A673 (cell line): ENCODE results near the gene MN1. TPM values are rescaled to one million over a fixed set of nuclear protein-coding genes. Genes with fewer than 3 reads are reported as not detected.

Source experiments
- BruUV-seq: library from RNA; stranded (reverse); fragments of 400-500 nt; replicated peaks from 2 replicates; lab custom pipeline; 2021; lab: Mats Ljungman, UMichigan
- CTCF ChIA-PET: fragments of 300-600 bp; sonication (Branson Sonifier 250); formaldehyde crosslinking; loops from one replicate; lab custom pipeline; 2022; ENCODE audit warnings: antibody characterized with exemption; lab: Charles Lee
- POLR2A ChIA-PET: fragments of 300-600 bp; sonication (Branson Sonifier 250); formaldehyde crosslinking; loops from one replicate; lab custom pipeline; 2022; ENCODE audit warnings: antibody characterized with exemption; ENCODE audit not compliant: low non-redundant PET; lab: Charles Lee
- DNase-seq: peaks from one replicate; pipeline ENCODE4 v3.0.0-alpha.2; 2015; ENCODE audit warnings: low spot score
- H3K27ac ChIP-seq: fragments of 200-600 bp; sonication (generic); 2 replicates; pipeline ENCODE4 v1.5.1; 2016; ENCODE audit warnings: mixed run types, low read depth, mild to moderate bottlenecking, mixed read lengths, antibody characterized with exemption, low read length; ENCODE audit not compliant: poor library complexity, severe bottlenecking
- H3K27me3 ChIP-seq: fragments of 200-600 bp; sonication (generic); replicated peaks from 2 replicates; pipeline ENCODE4 v1.6.1; 2017; ENCODE audit warnings: mixed run types, low read depth, mild to moderate bottlenecking, mixed read lengths, antibody characterized with exemption, low read length; ENCODE audit not compliant: insufficient read depth, poor library complexity
- H3K36me3 ChIP-seq: fragments of 200-600 bp; sonication (generic); 2 replicates; pipeline ENCODE4 v1.6.1; 2016; ENCODE audit warnings: mixed run types, mild to moderate bottlenecking, mixed read lengths, antibody characterized with exemption, low read length; ENCODE audit not compliant: insufficient read depth, poor library complexity, severe bottlenecking
- H3K4me1 ChIP-seq: fragments of 200-600 bp; sonication (generic); 2 replicates; pipeline ENCODE4 v1.6.1; 2017; ENCODE audit warnings: mixed run types, mild to moderate bottlenecking, mixed read lengths, antibody characterized with exemption, low read length; ENCODE audit not compliant: insufficient read depth, poor library complexity, severe bottlenecking
- H3K4me3 ChIP-seq: fragments of 200-600 bp; sonication (generic); 2 replicates; pipeline ENCODE4 v1.5.1; 2016; ENCODE audit warnings: low read depth, mixed run types, mild to moderate bottlenecking, mixed read lengths, low read length; ENCODE audit not compliant: poor library complexity, severe bottlenecking
- H3K9me3 ChIP-seq: fragments of 200-600 bp; sonication (generic); 2 replicates; pipeline ENCODE4 v1.6.1; 2016; ENCODE audit warnings: mixed run types, low read depth, mild to moderate bottlenecking, mixed read lengths, antibody characterized with exemption, low read length; ENCODE audit not compliant: poor library complexity, severe bottlenecking
- EZH2 ChIP-seq: fragments of 200-600 bp; sonication (generic); IDR thresholded peaks from 2 replicates; pipeline ENCODE4 v1.6.1; 2017; ENCODE audit warnings: borderline replicate concordance, low read depth, mild to moderate bottlenecking, mixed read lengths, antibody characterized with exemption, low read length; ENCODE audit not compliant: poor library complexity, severe bottlenecking
- intact Hi-C: fragments of 100-400 bp; cut with micrococcal nuclease; formaldehyde crosslinking; loops from one replicate; pipeline ENCODE4 v1.10.0; 2022; ENCODE audit not compliant: unreplicated experiment
- total RNA-seq: library from RNA; stranded (reverse); gene quantifications from 2 replicates; pipeline ENCODE4 v1.2.3, GENCODE V29; 2021
- TF ChIP-seq, protein P1 (sequence below): fragments of 300-800, 200-600 bp; sonication (generic); conservative IDR thresholded peaks from 2 replicates; pipeline ENCODE4 v1.5.1; 2017; ENCODE audit warnings: low read depth, mild to moderate bottlenecking, antibody characterized with exemption, low read length, moderate library complexity, mixed read lengths

The MN1 gene
- total RNA-seq, 1 experiment from 2014 or later = 8.4 TPM

GRCh38 chr22:27798511-27799014, 3.0 kb downstream of the MN1 start:
- CTCF ChIA-PET = no interaction called here
- BruUV-seq = no TSS peak
- no peak for DNase-seq

GRCh38 chr22:27797520-27798391, 3.8 kb downstream of the MN1 start:
- Histone ChIP-seq H3K4me1 (peaks cover 17% of the 10 kb centered on the region), H3K4me3 (no peak overlapping the region), H3K9me3 (no peaks in the 10 kb centered on the region), H3K27ac (no peak overlapping the region), H3K36me3 (peaks cover 4% of the 10 kb centered on the region), H3K27me3 (no peaks in the 10 kb centered on the region)
- intact Hi-C loops = no loop called here
- DNase-seq = no peak
- BruUV-seq = no TSS peak
- ChIA-PET CTCF (no interaction called here), POLR2A (no interaction called here)
- TF ChIP-seq, protein P1, sequence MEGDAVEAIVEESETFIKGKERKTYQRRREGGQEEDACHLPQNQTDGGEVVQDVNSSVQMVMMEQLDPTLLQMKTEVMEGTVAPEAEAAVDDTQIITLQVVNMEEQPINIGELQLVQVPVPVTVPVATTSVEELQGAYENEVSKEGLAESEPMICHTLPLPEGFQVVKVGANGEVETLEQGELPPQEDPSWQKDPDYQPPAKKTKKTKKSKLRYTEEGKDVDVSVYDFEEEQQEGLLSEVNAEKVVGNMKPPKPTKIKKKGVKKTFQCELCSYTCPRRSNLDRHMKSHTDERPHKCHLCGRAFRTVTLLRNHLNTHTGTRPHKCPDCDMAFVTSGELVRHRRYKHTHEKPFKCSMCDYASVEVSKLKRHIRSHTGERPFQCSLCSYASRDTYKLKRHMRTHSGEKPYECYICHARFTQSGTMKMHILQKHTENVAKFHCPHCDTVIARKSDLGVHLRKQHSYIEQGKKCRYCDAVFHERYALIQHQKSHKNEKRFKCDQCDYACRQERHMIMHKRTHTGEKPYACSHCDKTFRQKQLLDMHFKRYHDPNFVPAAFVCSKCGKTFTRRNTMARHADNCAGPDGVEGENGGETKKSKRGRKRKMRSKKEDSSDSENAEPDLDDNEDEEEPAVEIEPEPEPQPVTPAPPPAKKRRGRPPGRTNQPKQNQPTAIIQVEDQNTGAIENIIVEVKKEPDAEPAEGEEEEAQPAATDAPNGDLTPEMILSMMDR = no peak
- no peak for TF ChIP-seq EZH2

More at GRCh38 chr22:27798511-27799014, 3.0 kb downstream of the MN1 start:
- intact Hi-C loops = no loop called here
- Histone ChIP-seq H3K4me3 (no peak overlapping the region), H3K27me3 (no peaks in the 10 kb centered on the region), H3K4me1 (peaks cover 23% of the 10 kb centered on the region), H3K36me3 (peaks cover 4% of the 10 kb centered on the region), H3K9me3 (no peaks in the 10 kb centered on the region), H3K27ac (no peak overlapping the region)
- TF ChIP-seq, protein P1 = no peak
- TF ChIP-seq EZH2 = no peak
- POLR2A ChIA-PET = no interaction called here

DNA sequence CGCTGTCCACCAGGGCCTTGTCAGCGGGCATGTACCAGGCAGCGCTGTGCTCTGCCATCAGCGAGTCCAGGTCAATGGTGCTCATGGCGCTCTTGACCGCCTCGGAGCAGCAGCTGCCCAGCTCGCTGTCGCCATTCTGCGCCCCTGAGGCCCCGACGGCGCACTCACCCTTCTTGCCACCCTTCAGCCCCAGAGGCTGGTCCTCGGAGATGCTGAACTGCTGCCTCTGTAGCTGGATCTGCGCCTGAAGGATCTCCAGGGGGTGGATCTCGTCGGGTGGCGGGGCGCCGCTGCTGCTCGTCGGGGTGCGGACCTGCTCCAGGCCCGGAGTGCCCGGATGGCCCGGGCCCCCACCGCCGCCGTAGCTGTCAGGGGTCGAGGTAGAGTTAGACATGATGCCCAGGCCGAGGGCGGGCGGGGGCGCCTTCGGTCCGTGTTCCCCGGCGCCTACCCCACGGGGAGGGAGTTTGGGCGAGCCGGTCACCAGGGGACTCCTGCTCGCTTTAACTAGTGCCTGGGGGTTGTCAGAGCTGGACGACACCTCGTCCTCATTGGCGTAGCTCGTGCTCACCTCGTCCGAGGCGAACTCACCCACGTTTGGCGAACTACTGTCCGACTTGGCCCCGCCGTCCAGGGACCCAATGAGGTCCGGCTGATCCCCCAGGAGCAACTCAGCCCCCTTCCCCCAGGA, 4.6 kb downstream of the MN1 start:
- TF ChIP-seq EZH2 = no peak
- TF ChIP-seq, protein P1 = no peak
- POLR2A ChIA-PET = no interaction called here
- peaks cover 18% of the 10 kb centered on the region for H3K4me1 ChIP-seq
- peaks cover 4% of the 10 kb centered on the region for H3K36me3 ChIP-seq
- no peaks in the 10 kb centered on the region for H3K9me3 ChIP-seq
- DNase-seq = no peak
- no peaks in the 10 kb centered on the region for H3K27me3 ChIP-seq
- intact Hi-C loops = no loop called here
- BruUV-seq = no TSS peak
- CTCF ChIA-PET = no interaction called here
- no peak overlapping the region for H3K27ac ChIP-seq
- no peak overlapping the region for H3K4me3 ChIP-seq
